HAP-1 (cell line): ENCODE results near the gene GIPC3.

Experiments used
- DNase-seq, 2 experiments: peaks; one replicate each; pipeline ENCODE4 v3.0.0-alpha.2; 2016 to 2020; ENCODE audit warnings: low spot score in 2 of 2
- H3K27me3 ChIP-seq: fragments of 250-450 bp; sonication (Bioruptor Pico); 2 replicates; pipeline ENCODE4 v1.5.1; 2020; ENCODE audit warnings: low read depth, mild to moderate bottlenecking, moderate library complexity
- H3K36me3 ChIP-seq: fragments of 250-450 bp; sonication (Bioruptor Pico); replicated peaks from 2 replicates; pipeline ENCODE4 v1.5.1; 2020; ENCODE audit warnings: mild to moderate bottlenecking
- H3K4me1 ChIP-seq: fragments of 250-450 bp; sonication (Bioruptor Pico); 2 replicates; pipeline ENCODE4 v1.5.1; 2020; ENCODE audit warnings: mild to moderate bottlenecking
- H3K4me3 ChIP-seq: fragments of 250-450 bp; sonication (Bioruptor Pico); 2 replicates; pipeline ENCODE4 v1.5.1; 2020; ENCODE audit warnings: mild to moderate bottlenecking, moderate library complexity
- H3K9me3 ChIP-seq: fragments of 250-450 bp; sonication (Bioruptor Pico); 2 replicates; pipeline ENCODE4 v1.5.1; 2020; ENCODE audit warnings: mild to moderate bottlenecking, moderate library complexity
- in situ Hi-C: fragments of 300-500 bp; cut with MboI; formaldehyde crosslinking; loops from 3 replicates; pipeline ENCODE4 v1.14.3; 2020; ENCODE audit warnings: low sequenced_read_pairs, inconsistent platforms, mixed read lengths

The GIPC3 gene

GRCh38 chr19:3608750-3609322, 23.6 kb downstream of the GIPC3 start:
- Histone ChIP-seq H3K36me3 (peaks cover 12% of the 10 kb centered on the region), H3K27me3 (no peaks in the 10 kb centered on the region), H3K4me1 (peaks cover 17% of the 10 kb centered on the region), H3K9me3 (no peaks in the 10 kb centered on the region), H3K4me3 (no peak overlapping the region)
- in situ Hi-C loops, result no loop called here
- no peak for DNase-seq

- H3K36me3 ChIP-seq, result peaks cover 12% of the 10 kb centered on the region
- peaks cover 17% of the 10 kb centered on the region for H3K4me1 ChIP-seq
- no peak overlapping the region for H3K4me3 ChIP-seq
- no peaks in the 10 kb centered on the region for H3K27me3 ChIP-seq
- H3K9me3 ChIP-seq, result no peaks in the 10 kb centered on the region
- no peak for DNase-seq
- in situ Hi-C loops, result no loop called here
These were observed 24.8 kb downstream of the GIPC3 start for GRCh38 chr19:3609779-3610719.

GRCh38 chr19:3610745-3611717, 25.8 kb downstream of the GIPC3 start:
- peaks cover 12% of the 10 kb centered on the region for H3K36me3 ChIP-seq
- no peaks in the 10 kb centered on the region for H3K27me3 ChIP-seq
- no peaks in the 10 kb centered on the region for H3K9me3 ChIP-seq
- no peak overlapping the region for H3K4me3 ChIP-seq
- H3K4me1 ChIP-seq, result peaks cover 13% of the 10 kb centered on the region
- in situ Hi-C loops, result no loop called here
- DNase-seq, result no peak

- H3K4me1 ChIP-seq, result peaks cover 11% of the 10 kb centered on the region
- H3K9me3 ChIP-seq, result no peaks in the 10 kb centered on the region
- H3K36me3 ChIP-seq, result peaks cover 16% of the 10 kb centered on the region
- in situ Hi-C loops, result no loop called here
- no peaks in the 10 kb centered on the region for H3K27me3 ChIP-seq
- H3K4me3 ChIP-seq, result no peak overlapping the region
- no peak for DNase-seq
These were observed 26.6 kb downstream of the GIPC3 start for GRCh38 chr19:3611841-3612240.

- Histone ChIP-seq H3K4me1 (peaks cover 9% of the 10 kb centered on the region), H3K4me3 (no peak overlapping the region), H3K36me3 (peaks cover 18% of the 10 kb centered on the region), H3K27me3 (no peaks in the 10 kb centered on the region), H3K9me3 (no peaks in the 10 kb centered on the region)
- no peak for DNase-seq
- in situ Hi-C loops, result no loop called here
These were observed 27.1 kb downstream of the GIPC3 start for GRCh38 chr19:3612330-3612729.

- H3K27me3 ChIP-seq, result no peaks in the 10 kb centered on the region
- H3K9me3 ChIP-seq, result no peaks in the 10 kb centered on the region
- in situ Hi-C loops, result no loop called here
- peaks cover 18% of the 10 kb centered on the region for H3K36me3 ChIP-seq
- DNase-seq, result no peak
- no peak overlapping the region for H3K4me3 ChIP-seq
- peaks cover 1% of the 10 kb centered on the region for H3K4me1 ChIP-seq
These were observed 27.8 kb downstream of the GIPC3 start for GRCh38 chr19:3612901-3613741.

- no peaks in the 10 kb centered on the region for H3K9me3 ChIP-seq
- in situ Hi-C loops, result no loop called here
- no peak overlapping the region for H3K4me3 ChIP-seq
- H3K4me1 ChIP-seq, result no peaks in the 10 kb centered on the region
- no peak for DNase-seq
- H3K36me3 ChIP-seq, result peaks cover 18% of the 10 kb centered on the region
- H3K27me3 ChIP-seq, result no peaks in the 10 kb centered on the region
These were observed 28.8 kb downstream of the GIPC3 start for GRCh38 chr19:3613818-3614661.

GRCh38 chr19:3614858-3615505, 29.7 kb downstream of the GIPC3 start:
- H3K27me3 ChIP-seq, result no peaks in the 10 kb centered on the region
- no peaks in the 10 kb centered on the region for H3K9me3 ChIP-seq
- H3K4me1 ChIP-seq, result no peaks in the 10 kb centered on the region
- in situ Hi-C loops, result no loop called here
- DNase-seq, result no peak
- no peak overlapping the region for H3K4me3 ChIP-seq
- peaks cover 18% of the 10 kb centered on the region for H3K36me3 ChIP-seq

- Histone ChIP-seq H3K27me3 (no peaks in the 10 kb centered on the region), H3K36me3 (peaks cover 21% of the 10 kb centered on the region), H3K4me1 (no peaks in the 10 kb centered on the region), H3K9me3 (no peaks in the 10 kb centered on the region), H3K4me3 (no peak overlapping the region)
- in situ Hi-C loops, result no loop called here
- DNase-seq, result no peak
These were observed 30.4 kb downstream of the GIPC3 start for GRCh38 chr19:3615524-3616135.

- in situ Hi-C loops, result no loop called here
- H3K27me3 ChIP-seq, result no peaks in the 10 kb centered on the region
- no peak overlapping the region for H3K4me3 ChIP-seq
- H3K4me1 ChIP-seq, result no peaks in the 10 kb centered on the region
- no peak for DNase-seq
- no peaks in the 10 kb centered on the region for H3K9me3 ChIP-seq
- H3K36me3 ChIP-seq, result peaks cover 14% of the 10 kb centered on the region
These were observed 32.2 kb downstream of the GIPC3 start for GRCh38 chr19:3617463-3617862.

- Histone ChIP-seq H3K4me1 (no peaks in the 10 kb centered on the region), H3K4me3 (no peak overlapping the region), H3K9me3 (no peaks in the 10 kb centered on the region), H3K36me3 (peaks cover 19% of the 10 kb centered on the region), H3K27me3 (no peaks in the 10 kb centered on the region)
- peak in 1 of 2 experiments; percentile 75 for DNase-seq
- in situ Hi-C loops, result no loop called here
These were observed 33.0 kb downstream of the GIPC3 start for GRCh38 chr19:3618144-3618810.
